Brain microvascular endothelial cell (primary cell): ENCODE data around the gene CUZD1.
A peak's percentile ranks its signal among the peaks of the same experiment; 100 is the strongest.

ENCODE experiments used
- DNase-seq: peaks from one replicate; pipeline ENCODE4 v3.0.0-alpha.2; 2020
- H3K27ac ChIP-seq: fragments of 250-450 bp; sonication (Bioruptor Pico); 2 replicates; pipeline ENCODE4 v1.5.1; 2020; ENCODE audit warnings: mild to moderate bottlenecking, moderate library complexity
- H3K27me3 ChIP-seq: fragments of 250-450 bp; sonication (Bioruptor Pico); replicated peaks from 2 replicates; pipeline ENCODE4 v1.5.1; 2020; ENCODE audit warnings: mild to moderate bottlenecking
- H3K36me3 ChIP-seq: fragments of 250-450 bp; sonication (Bioruptor Pico); replicated peaks from 2 replicates; pipeline ENCODE4 v1.5.1; 2020; ENCODE audit warnings: mild to moderate bottlenecking
- H3K4me3 ChIP-seq: 2 replicates; pipeline ENCODE4 v1.5.1; 2011; ENCODE audit warnings: low read depth, mild to moderate bottlenecking, control low read depth, low read length, moderate library complexity
- CTCF ChIP-seq: IDR thresholded peaks from 2 replicates; pipeline ENCODE4 v1.5.1; 2011; ENCODE audit warnings: low read depth, mild to moderate bottlenecking, moderate library complexity, low read length, control low read depth, inconsistent platforms; ENCODE audit errors: missing control alignments
- in situ Hi-C: cut with HindIII; loops from 2 replicates; pipeline ENCODE4 v1.10.0; 2017; ENCODE audit warnings: low sequenced_read_pairs, low pct_ligation_motif_present

CUZD1 gene, protein sequence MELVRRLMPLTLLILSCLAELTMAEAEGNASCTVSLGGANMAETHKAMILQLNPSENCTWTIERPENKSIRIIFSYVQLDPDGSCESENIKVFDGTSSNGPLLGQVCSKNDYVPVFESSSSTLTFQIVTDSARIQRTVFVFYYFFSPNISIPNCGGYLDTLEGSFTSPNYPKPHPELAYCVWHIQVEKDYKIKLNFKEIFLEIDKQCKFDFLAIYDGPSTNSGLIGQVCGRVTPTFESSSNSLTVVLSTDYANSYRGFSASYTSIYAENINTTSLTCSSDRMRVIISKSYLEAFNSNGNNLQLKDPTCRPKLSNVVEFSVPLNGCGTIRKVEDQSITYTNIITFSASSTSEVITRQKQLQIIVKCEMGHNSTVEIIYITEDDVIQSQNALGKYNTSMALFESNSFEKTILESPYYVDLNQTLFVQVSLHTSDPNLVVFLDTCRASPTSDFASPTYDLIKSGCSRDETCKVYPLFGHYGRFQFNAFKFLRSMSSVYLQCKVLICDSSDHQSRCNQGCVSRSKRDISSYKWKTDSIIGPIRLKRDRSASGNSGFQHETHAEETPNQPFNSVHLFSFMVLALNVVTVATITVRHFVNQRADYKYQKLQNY

DNA sequence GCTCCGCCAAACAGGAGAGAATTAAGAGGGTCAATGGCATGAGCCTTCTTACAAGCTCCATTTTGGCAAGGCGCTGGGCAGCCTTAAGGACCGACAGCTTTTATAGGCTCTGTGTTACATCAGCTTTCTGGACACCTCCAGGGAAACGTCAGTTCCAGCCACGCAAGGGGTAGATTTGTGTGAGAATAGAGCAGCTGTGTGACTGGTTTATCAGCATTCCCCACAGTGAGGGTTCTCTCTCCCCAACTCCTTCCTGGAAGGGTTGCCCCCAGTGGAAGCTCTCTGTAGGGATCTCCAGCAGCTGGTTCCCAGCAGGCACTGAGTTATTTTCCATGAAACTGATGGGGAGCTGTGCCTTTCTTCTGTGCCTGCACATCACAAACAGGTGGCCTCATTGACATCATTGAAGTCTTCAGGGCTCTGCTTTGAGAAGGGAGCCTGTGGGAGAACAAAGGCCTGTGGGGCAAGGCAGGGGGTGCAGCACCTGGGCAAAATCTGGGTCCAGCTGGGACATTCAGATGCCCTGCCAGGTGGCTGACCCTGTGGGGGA lies at the start of gene CUZD1:
CUZD1 (minus strand) TSS at position 75 of the 550 bp plus-strand sequence; CDS start at position 61, 14 bp downstream.
- no peak within 1 kb of the TSS for H3K4me3 ChIP-seq
- no peak for TF ChIP-seq CTCF
- no peak within 1 kb of the TSS for H3K27ac ChIP-seq
- no peaks in the 10 kb centered on the region for H3K27me3 ChIP-seq
- H3K36me3 ChIP-seq: no peaks in the 10 kb centered on the region
- in situ Hi-C loops: no loop called here
- no peak for DNase-seq

DNA sequence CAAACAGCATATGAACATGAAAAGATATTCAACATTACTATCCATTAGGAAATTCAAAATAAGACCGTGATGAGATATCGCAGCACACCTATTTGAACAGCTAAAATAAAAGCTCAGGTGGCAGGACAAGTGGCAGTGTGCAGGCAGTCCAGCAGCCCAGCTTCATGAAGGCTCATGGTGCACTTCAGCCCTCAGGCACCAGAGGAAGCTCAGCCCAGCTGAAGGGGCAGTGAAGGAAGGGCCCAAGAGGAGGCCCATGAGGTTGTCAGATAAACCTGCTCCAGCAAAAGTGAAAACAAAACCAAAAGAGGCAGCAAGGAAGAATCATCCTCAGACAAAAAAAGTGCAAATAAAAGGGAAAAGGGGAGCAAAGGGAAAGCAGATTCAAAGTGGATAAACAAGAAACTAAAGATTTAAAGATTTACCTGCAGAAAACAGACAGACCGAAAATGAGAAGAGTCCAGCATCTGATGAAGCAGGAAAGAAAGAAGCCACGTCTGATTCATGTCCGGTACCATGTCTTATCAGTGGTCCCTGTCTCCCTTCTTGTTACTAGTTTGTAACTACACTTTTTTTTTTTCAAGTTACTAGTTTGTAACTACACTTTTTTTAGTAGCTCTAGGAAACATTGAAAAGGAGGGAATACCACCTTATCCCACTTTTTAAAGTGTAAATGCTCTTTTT lies 48.7 kb upstream of the CUZD1 start:
- H3K27ac ChIP-seq: no peak overlapping the region
- no peaks in the 10 kb centered on the region for H3K27me3 ChIP-seq
- no peak for DNase-seq
- in situ Hi-C loops: no loop called here
- no peak for TF ChIP-seq CTCF
- no peak overlapping the region for H3K4me3 ChIP-seq
- H3K36me3 ChIP-seq: no peaks in the 10 kb centered on the region

DNA sequence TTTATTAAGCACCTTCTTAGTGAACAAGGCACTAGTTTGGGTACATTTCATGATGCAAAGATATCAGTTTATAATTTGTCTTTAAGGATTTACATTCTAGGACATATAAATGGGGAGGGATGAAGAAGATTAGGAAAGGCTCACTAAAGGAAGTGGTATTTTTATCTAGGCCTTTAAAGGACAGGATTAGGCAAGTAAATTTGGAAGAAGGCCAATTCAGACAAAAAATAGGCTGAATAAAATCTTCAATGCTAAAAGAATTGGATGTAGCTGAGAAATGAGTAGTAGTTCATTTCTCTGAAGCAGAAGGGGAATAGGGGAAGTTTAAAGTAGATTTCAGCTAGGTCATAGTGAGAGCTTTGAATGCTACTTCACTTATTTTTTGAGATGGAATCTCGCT lies 38.5 kb upstream of the CUZD1 start:
- Histone ChIP-seq H3K4me3 (no peak overlapping the region), H3K27me3 (no peaks in the 10 kb centered on the region), H3K27ac (no peak overlapping the region), H3K36me3 (no peaks in the 10 kb centered on the region)
- in situ Hi-C loops: no loop called here
- no peak for TF ChIP-seq CTCF
- no peak for DNase-seq

DNA sequence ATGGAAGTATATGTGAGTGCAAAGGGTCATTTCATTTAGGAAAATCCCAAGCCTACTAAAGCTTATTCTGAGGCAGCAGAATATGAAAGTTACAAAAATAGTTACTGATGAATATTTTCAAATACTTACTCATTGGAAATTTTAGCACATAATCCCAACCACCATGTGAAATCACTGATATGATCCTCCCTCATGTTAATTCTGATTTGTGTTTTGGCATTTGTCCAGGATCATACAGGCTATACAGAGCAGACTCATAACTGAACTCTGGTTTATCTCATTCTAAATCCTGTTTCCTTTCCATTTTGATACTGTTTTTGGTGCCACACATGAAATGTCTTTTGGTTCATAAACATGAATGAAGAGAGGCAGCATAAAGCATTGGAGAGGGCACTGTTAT lies 37.1 kb upstream of the CUZD1 start:
- no peak for TF ChIP-seq CTCF
- Histone ChIP-seq H3K27me3 (no peaks in the 10 kb centered on the region), H3K27ac (no peak overlapping the region), H3K4me3 (no peak overlapping the region), H3K36me3 (no peaks in the 10 kb centered on the region)
- in situ Hi-C loops: no loop called here
- DNase-seq: no peak

DNA sequence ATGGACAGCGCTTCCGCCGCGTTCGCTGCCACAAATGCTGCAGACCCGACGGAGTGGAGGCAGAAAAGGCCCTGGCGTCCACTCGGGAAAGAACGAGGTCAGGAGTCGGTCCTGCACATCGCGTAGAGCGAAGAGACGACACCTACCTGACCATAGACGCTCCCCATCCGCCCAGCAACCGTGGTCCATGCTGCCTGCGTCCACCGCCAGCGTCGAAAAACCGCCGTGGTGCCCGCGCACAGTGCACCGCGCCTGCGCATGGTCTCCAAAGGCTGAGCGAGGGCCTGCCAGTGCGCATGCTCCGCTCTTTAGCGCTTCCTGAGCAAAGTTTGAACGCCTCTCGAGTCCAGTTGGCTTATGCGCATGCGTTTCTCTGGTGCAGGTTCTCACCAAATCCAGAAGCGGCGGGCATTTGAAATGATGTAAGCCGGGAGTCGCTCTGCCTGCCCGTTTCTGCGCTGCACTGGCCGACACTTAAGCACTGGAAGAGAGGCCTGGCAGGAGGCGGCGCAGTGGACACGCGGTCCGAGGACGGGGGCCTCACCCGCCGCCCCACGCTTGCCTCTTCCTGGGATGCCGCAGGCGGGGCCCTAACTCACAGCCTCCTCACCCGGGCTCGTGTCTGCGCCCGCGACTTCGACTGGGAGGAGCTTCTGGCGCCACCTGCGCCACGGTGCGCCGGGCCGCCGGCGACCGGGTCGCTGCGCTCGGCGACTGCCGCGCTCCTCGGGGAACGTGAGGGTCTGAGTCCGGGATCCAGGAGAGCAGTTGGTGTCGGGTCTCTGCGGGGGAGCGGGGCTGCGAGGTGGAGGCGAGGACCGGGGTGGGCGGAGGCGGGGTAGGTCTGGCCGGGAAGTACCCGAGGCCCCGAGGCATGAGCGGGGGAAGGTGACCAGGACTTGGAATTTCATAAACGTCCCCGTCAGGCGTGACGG lies 33.9 kb upstream of the CUZD1 start, which contains the start of gene FAM24B:
FAM24B (minus strand) TSS at position 243 of the 935 bp plus-strand sequence. CDS start 29,066 bp downstream, outside the sequence.
- H3K27me3 ChIP-seq: no peaks in the 10 kb centered on the region
- H3K27ac ChIP-seq: no peak within 1 kb of the TSS
- in situ Hi-C loops: no loop called here
- DNase-seq: peak; percentile 99
- no peak for TF ChIP-seq CTCF
- peak within 1 kb of the TSS; percentile 65 for H3K4me3 ChIP-seq
- no peaks in the 10 kb centered on the region for H3K36me3 ChIP-seq
